Measurements from ENCODE around the gene TRAF7.

Gene TRAF7

GRCh38 chr16:2180461-2180860 lies 24.9 kb downstream of the TRAF7 start:
- no peak for DNase-seq (ENCODE audit: low spot score)
- TF ChIP-seq CTCF (IDR thresholded peaks at IDR 0.05; ENCODE audit: extremely low read depth, missing control alignments): no peak

GRCh38 chr16:2180962-2181923 lies 25.7 kb downstream of the TRAF7 start:
- no peak for DNase-seq (ENCODE audit: low spot score)
- no peak for TF ChIP-seq CTCF (IDR thresholded peaks at IDR 0.05; ENCODE audit: extremely low read depth, missing control alignments)

DNA sequence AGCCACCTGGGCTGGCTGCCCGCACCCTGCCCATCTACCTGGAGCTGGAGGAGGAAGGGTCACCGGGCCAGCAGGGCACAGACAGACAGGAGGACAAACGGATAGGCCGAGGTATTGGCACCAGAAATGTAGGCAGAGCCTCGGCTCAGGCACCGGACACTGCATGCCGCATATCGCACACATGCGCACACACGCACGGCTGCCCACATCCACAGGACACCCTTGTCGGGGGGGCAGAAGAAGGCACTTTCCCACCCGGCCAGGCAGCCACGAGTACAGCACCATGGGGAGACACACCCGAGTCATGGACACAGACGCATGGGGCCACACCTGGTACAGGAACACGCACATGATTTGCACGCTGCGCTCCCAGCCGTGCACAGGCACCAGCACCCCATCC lies 26.4 kb downstream of the TRAF7 start:
- DNase-seq (ENCODE audit: low spot score): no peak
- no peak for TF ChIP-seq CTCF (IDR thresholded peaks at IDR 0.05; ENCODE audit: extremely low read depth, missing control alignments)

- no peak for DNase-seq (ENCODE audit: low spot score)
- TF ChIP-seq CTCF (IDR thresholded peaks at IDR 0.05; ENCODE audit: extremely low read depth, missing control alignments): no peak
Measured at GRCh38 chr16:2183671-2184070, 28.1 kb downstream of the TRAF7 start.

DNA sequence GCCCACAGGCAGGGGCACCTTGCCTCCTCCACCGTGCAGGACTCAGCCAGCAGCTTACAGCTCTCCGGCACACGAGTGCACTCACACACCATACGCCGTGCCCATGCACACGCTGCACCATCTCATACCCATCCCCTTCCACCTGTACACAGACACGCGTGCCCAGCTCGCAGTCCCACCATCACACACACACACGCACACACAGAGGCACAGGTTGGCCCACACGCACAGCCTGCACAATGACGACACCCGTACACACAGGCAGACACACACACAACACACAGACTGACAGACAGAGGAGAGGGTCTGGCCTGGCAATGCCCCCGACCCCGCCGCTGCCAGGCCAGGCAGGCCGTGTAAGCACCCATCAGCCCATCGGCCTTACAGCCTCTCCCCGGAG lies 28.8 kb downstream of the TRAF7 start:
- TF ChIP-seq CTCF (IDR thresholded peaks at IDR 0.05; ENCODE audit: extremely low read depth, missing control alignments): no peak
- DNase-seq (ENCODE audit: low spot score): no peak

DNA sequence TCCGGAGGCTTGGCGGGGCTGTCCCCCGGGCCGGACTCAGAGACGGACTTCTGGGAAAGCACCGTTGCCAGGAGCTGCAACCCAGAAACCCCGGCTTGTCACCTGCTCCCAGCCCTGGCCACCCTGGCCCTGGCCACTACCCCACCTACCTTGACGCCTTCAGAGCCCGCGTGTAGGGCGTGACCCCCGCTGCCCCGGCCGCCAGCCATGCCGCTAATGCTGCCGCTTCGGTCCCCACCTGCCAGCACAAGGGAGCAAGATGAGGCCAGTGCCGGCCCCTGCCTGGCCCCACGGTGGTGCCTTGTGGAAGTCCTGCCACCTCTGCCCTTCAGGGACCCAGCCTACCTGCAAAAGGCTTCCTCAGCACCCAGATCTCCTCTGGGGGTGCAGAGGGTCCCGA lies 29.4 kb downstream of the TRAF7 start:
- DNase-seq (ENCODE audit: low spot score): no peak
- TF ChIP-seq CTCF (IDR thresholded peaks at IDR 0.05; ENCODE audit: extremely low read depth, missing control alignments): no peak

DNA sequence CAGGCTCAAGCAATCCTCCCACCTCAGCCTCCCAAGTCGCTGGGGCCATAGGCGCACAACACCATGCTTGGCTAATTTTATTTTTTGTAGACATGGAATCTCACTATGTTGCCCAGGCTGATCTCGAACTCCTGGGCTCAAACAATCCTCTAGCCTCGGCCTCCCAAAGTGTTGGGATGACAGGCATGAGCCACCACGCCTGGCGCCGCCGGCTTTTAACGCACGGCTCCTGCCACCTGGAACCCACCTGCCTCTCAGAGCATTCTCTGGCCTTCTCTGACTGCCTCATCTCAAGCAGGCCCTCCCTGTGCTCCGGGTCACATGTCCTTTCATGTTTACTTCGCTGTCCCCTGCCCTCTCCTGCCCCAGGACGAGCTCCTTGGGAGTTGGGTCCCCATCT lies 30.5 kb downstream of the TRAF7 start:
- no peak for TF ChIP-seq CTCF (IDR thresholded peaks at IDR 0.05; ENCODE audit: extremely low read depth, missing control alignments)
- DNase-seq (ENCODE audit: low spot score): no peak

Data from GM20000 (cell line).